ENCODE data around the gene IRF4. TPM values are rescaled to one million over a fixed set of nuclear protein-coding genes. Genes with fewer than 3 reads are reported as not detected.

The IRF4 gene
- total RNA-seq, 6 experiments from 2014 or later, result not detected

DNA sequence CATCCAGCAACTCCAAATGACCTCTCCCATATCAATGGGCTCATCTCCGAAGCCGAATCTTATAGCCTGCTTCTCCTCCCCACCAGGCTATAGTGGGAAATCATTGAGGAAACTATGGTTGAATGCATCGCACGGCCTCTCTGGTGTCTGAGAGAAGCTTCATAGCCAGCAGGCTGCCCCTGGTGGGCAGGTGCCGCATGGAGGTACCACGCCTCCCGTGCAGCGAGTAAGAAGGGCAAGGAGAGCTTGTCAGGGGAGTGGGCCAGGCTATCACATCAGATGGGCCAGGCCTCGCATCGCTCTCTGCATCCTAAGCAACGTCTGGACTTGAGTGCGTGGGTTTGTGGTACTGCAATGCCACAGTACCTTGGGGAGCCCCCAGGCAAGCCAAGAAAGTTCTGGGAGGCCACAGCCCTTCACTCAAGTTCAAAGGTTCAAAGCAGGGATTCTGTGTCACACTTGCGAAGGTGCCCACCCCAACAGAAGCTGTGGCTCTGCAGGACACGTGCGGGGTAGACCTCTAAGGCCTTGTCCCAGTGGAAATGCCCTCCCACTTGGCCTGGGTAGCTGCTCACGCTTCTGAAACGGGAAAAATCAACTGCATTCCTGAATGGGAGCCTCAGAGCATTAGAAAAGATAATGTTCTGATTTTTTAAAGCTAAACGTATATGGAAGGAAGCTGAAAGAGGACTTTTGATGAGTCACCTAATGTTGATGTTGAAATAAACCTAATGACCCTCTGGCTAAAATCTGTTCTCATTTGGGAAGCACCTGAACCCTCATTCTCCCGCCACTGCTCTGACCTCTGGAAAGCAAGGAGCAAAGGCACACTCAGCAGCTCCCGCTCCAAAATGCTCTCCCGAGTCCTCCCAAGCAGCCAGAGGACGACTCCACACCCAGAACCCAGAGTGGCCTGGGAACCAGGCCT lies 8.4 kb upstream of the IRF4 start:
- Mint-ChIP-seq H3K27ac (no peak overlapping the region), H3K27me3 (ENCODE audit: insufficient read depth) (peaks cover 19% of the 10 kb centered on the region), H3K4me3 (no peak overlapping the region), H3K36me3 (ENCODE audit: low read depth) (no peaks in the 10 kb centered on the region; the same call in 1 of the 2 replicates), H3K9me3 (peaks cover 17% of the 10 kb centered on the region; the same call in 1 of the 2 replicates), H3K4me1 (ENCODE audit: low read depth) (no peaks in the 10 kb centered on the region)
- no peak for TF ChIP-seq CTCF (IDR thresholded peaks at IDR 0.05)
- DNase-seq, result no peak

GRCh38 chr6:383856-384255 lies 7.7 kb upstream of the IRF4 start:
- Mint-ChIP-seq H3K4me3 (no peak overlapping the region), H3K9me3 (peaks cover 14% of the 10 kb centered on the region; the same call in 1 of the 2 replicates), H3K36me3 (ENCODE audit: low read depth) (no peaks in the 10 kb centered on the region; the same call in 1 of the 2 replicates), H3K27me3 (ENCODE audit: insufficient read depth) (peaks cover 22% of the 10 kb centered on the region), H3K27ac (no peak overlapping the region), H3K4me1 (ENCODE audit: low read depth) (no peaks in the 10 kb centered on the region)
- DNase-seq, result no peak
- TF ChIP-seq CTCF (IDR thresholded peaks at IDR 0.05), result no peak

- Mint-ChIP-seq H3K36me3 (ENCODE audit: low read depth) (no peaks in the 10 kb centered on the region; the same call in 1 of the 2 replicates), H3K4me3 (no peak overlapping the region), H3K27me3 (ENCODE audit: insufficient read depth) (peaks cover 22% of the 10 kb centered on the region), H3K27ac (no peak overlapping the region), H3K4me1 (ENCODE audit: low read depth) (no peaks in the 10 kb centered on the region), H3K9me3 (peaks cover 14% of the 10 kb centered on the region; the same call in 1 of the 2 replicates)
- no peak for TF ChIP-seq CTCF (IDR thresholded peaks at IDR 0.05)
- no peak for DNase-seq
These were observed 6.7 kb upstream of the IRF4 start for GRCh38 chr6:384898-385297.

GRCh38 chr6:385614-386013 lies 5.9 kb upstream of the IRF4 start:
- no peak overlapping the region for H3K27ac Mint-ChIP-seq
- DNase-seq, result no peak
- H3K4me1 Mint-ChIP-seq (ENCODE audit: low read depth), result no peaks in the 10 kb centered on the region
- no peak overlapping the region for H3K4me3 Mint-ChIP-seq
- no peaks in the 10 kb centered on the region; the same call in 1 of the 2 replicates for H3K36me3 Mint-ChIP-seq (ENCODE audit: low read depth)
- peaks cover 8% of the 10 kb centered on the region; the same call in 1 of the 2 replicates for H3K9me3 Mint-ChIP-seq
- peaks cover 22% of the 10 kb centered on the region for H3K27me3 Mint-ChIP-seq (ENCODE audit: insufficient read depth)
- TF ChIP-seq CTCF (IDR thresholded peaks at IDR 0.05), result no peak

- Mint-ChIP-seq H3K4me3 (no peak overlapping the region), H3K9me3 (0 out of 2 replicates have a peak, but pooled peaks cover 3% of the 10 kb centered on the region), H3K27me3 (ENCODE audit: insufficient read depth) (peaks cover 25% of the 10 kb centered on the region), H3K27ac (no peak overlapping the region), H3K4me1 (ENCODE audit: low read depth) (peaks cover 5% of the 10 kb centered on the region; the same call in 1 of the 2 replicates), H3K36me3 (ENCODE audit: low read depth) (no peaks in the 10 kb centered on the region)
- DNase-seq, result no peak
- no peak for TF ChIP-seq CTCF (IDR thresholded peaks at IDR 0.05)
These were observed 4.8 kb upstream of the IRF4 start for GRCh38 chr6:386688-387266.
